Stimulated activated memory B cell treated with anti-CD40 and anti-IgM and Interleukin-4, amounts not matched to agents 10 μg/mL and 1 μg/mL and 100 μg/mL, for 72 hours (primary cell): Measurements from ENCODE around the gene CRTAC1.

Source experiments
- ATAC-seq: fragments of 150-1000 bp; cut with Tn5 transposase; 2 replicates; pipeline ENCODE4 v1.10.0; 2021
- H3K27ac Mint-ChIP-seq: one replicate; pipeline ENCODE4 v1.8.0; 2022; ENCODE audit warnings: mild to moderate bottlenecking, mixed read lengths
- H3K27me3 Mint-ChIP-seq: one replicate; pipeline ENCODE4 v1.8.0; 2022; ENCODE audit warnings: mixed read lengths
- H3K36me3 Mint-ChIP-seq: one replicate; pipeline ENCODE4 v1.8.0; 2022; ENCODE audit warnings: mixed read lengths
- H3K4me1 Mint-ChIP-seq: one replicate; pipeline ENCODE4 v1.8.0; 2022; ENCODE audit warnings: mixed read lengths
- H3K4me3 Mint-ChIP-seq: one replicate; pipeline ENCODE4 v1.8.0; 2022; ENCODE audit warnings: mild to moderate bottlenecking, moderate library complexity, mixed read lengths
- H3K9me3 Mint-ChIP-seq: one replicate; pipeline ENCODE4 v1.8.0; 2022; ENCODE audit warnings: mixed read lengths

Gene CRTAC1

DNA sequence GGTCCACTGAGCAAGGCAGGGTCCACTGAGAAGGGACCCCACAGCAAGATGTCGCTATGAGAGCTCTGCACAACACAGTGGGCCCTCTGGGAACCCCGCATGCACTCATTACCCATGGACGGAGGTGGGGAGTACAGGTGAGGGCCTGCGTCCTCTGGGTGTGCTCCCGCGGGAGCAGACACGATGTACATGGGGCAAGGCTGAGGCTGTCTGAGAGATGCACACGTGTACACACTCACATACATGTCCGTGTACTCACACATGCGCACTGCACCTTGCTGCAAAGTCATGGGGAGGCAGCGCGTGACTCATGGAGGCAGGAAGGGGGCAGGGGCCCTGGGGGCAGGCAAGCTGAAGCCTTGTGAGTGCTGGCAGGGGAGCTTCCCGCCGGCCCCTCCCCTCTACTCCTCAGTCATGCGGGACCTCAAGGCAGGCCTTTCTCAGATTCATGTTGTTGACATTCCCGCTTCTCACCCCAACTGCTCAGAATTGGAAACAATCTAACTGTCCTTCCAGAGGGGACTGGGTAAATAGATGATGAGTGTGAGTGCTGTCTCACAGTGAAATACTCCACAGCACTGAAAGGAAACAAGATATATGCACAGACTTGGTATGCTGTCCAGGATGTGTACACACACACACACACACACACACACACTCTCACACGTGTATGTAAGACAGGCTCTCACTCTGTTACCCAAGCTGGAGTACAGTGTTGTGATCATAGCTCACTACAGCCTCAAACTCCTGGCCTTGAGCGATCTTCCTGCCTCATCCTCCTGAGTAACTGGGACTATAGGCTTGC is 140.8 kb downstream of the CRTAC1 start:
- Mint-ChIP-seq H3K9me3 (no peaks in the 10 kb centered on the region), H3K4me1 (no peaks in the 10 kb centered on the region), H3K36me3 (no peaks in the 10 kb centered on the region), H3K27ac (no peak overlapping the region), H3K4me3 (no peak overlapping the region), H3K27me3 (peaks cover 24% of the 10 kb centered on the region)
- no peak for ATAC-seq

DNA sequence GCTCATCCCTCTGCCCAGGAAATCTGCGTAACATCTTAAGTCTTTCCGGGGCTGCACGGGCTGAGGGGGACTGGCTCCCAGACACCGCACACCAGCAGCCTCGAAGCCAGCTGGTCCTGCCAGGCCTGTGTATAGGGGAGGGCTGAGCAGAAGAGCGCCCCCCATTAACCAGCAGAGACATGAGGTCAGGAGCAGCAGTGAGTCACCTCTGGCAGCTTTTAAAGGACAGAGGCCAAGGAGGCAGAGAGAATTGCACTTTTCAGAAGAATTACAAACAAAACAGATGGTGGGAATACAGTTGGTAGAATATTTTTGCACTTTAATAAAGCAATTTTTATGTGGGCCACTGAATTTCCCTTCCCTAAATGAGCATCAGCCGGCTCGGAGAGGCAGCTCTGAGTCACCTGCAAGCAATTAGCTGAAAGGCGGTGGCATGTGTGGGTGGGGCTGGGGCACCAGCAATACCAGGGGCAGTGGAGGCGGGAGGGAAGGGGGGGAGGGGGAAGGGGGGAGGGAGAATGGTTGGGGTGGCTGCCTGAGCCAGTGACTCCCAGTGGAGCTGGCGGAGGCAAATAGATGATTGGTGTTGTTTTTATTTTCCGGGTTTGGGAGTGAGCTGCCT is 141.7 kb downstream of the CRTAC1 start:
- no peak overlapping the region for H3K4me3 Mint-ChIP-seq
- no peaks in the 10 kb centered on the region for H3K4me1 Mint-ChIP-seq
- H3K9me3 Mint-ChIP-seq = no peaks in the 10 kb centered on the region
- H3K27me3 Mint-ChIP-seq = peaks cover 24% of the 10 kb centered on the region
- no peaks in the 10 kb centered on the region for H3K36me3 Mint-ChIP-seq
- no peak overlapping the region for H3K27ac Mint-ChIP-seq
- no peak for ATAC-seq

DNA sequence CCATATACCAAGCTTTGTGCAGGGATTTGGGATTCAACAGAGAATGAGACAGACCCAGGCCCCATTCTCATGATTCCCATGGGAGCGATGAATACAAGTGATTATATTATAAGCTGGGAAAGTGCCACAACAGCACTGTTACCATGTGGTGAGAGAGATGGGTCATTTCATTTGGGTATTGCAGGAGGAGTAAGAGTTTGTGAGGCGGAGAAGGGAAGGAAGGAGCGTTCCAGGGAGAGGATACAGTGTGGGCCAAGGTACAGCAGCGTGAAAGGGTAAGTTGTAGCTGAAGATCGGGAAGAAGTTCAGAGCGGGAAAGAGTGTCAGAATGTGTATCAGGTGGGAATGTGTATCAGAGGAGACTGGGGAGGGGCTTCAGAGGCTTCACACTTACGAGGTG is 142.3 kb downstream of the CRTAC1 start:
- Mint-ChIP-seq H3K27me3 (peaks cover 24% of the 10 kb centered on the region), H3K4me3 (no peak overlapping the region), H3K4me1 (no peaks in the 10 kb centered on the region), H3K9me3 (no peaks in the 10 kb centered on the region), H3K36me3 (no peaks in the 10 kb centered on the region), H3K27ac (no peak overlapping the region)
- ATAC-seq = no peak

DNA sequence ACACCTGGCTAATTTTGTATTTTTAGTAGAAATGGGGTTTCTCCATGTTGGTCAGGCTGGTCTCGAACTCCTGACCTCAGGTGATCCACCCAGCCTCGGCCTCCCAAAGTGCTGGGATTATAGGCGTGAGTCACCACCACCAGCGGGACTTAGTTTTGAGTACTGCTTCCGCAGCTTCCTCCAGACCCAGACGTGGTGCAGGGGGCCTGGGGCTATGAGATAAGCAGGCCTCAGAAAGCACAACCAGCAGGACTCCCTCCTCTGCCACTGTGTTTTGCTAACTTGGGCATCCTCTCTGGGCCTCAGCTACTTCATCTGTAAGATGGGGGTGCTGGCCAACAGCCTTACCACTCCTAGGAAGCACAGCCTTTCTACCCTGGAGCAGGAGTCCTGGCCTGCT is 143.0 kb downstream of the CRTAC1 start:
- no peaks in the 10 kb centered on the region for H3K36me3 Mint-ChIP-seq
- H3K4me3 Mint-ChIP-seq = no peak overlapping the region
- no peak overlapping the region for H3K27ac Mint-ChIP-seq
- ATAC-seq = no peak
- H3K27me3 Mint-ChIP-seq = peaks cover 28% of the 10 kb centered on the region
- H3K4me1 Mint-ChIP-seq = no peaks in the 10 kb centered on the region
- H3K9me3 Mint-ChIP-seq = no peaks in the 10 kb centered on the region

DNA sequence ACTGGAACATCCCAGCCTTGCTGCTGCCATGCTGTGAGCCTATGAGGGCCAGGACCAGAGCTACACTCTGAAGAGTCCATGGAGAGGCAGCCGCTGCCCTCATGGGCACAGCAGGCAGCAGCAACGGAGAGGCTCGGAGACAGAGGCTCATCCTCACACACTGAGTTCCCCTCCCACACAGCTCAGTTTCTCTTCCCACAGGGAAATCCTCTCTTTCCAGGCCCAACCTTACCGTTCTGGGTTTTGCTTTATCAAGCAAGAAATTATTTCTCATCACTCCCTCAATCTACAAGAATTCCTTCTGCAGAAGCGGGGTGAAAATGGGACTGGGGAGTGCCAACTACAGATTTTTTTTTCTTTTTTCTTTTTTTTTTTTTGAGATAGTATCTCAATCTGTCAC is 144.1 kb downstream of the CRTAC1 start:
- H3K36me3 Mint-ChIP-seq = no peaks in the 10 kb centered on the region
- no peaks in the 10 kb centered on the region for H3K9me3 Mint-ChIP-seq
- ATAC-seq = no peak

DNA sequence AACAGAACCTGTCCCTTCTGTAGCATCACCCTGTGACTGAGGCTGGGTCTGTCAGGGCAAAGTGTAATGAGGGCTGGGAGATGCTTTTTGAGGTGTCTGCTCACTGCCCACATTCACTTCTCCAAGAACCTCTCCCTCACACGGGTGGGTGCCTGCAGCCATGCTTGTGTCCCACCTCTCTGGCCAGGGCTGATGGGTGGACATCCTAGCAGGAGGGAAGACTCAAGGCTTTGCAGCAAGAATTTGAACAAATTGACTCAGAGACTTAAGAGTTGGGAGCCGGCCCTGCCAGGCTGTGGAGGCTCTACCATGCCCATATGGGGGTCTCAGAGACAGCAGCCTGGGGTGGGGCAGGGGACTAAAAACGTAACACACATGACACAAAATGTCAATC is 147.3 kb downstream of the CRTAC1 start:
- H3K27ac Mint-ChIP-seq = no peak overlapping the region
- peaks cover 29% of the 10 kb centered on the region for H3K27me3 Mint-ChIP-seq
- H3K4me1 Mint-ChIP-seq = no peaks in the 10 kb centered on the region
- H3K36me3 Mint-ChIP-seq = no peaks in the 10 kb centered on the region
- H3K9me3 Mint-ChIP-seq = no peaks in the 10 kb centered on the region
- no peak overlapping the region for H3K4me3 Mint-ChIP-seq
- no peak for ATAC-seq

More for the DNA sequence above, 144.1 kb downstream of the CRTAC1 start:
- Mint-ChIP-seq H3K27ac (no peak overlapping the region), H3K4me1 (no peaks in the 10 kb centered on the region), H3K4me3 (no peak overlapping the region), H3K27me3 (peaks cover 32% of the 10 kb centered on the region)

DNA sequence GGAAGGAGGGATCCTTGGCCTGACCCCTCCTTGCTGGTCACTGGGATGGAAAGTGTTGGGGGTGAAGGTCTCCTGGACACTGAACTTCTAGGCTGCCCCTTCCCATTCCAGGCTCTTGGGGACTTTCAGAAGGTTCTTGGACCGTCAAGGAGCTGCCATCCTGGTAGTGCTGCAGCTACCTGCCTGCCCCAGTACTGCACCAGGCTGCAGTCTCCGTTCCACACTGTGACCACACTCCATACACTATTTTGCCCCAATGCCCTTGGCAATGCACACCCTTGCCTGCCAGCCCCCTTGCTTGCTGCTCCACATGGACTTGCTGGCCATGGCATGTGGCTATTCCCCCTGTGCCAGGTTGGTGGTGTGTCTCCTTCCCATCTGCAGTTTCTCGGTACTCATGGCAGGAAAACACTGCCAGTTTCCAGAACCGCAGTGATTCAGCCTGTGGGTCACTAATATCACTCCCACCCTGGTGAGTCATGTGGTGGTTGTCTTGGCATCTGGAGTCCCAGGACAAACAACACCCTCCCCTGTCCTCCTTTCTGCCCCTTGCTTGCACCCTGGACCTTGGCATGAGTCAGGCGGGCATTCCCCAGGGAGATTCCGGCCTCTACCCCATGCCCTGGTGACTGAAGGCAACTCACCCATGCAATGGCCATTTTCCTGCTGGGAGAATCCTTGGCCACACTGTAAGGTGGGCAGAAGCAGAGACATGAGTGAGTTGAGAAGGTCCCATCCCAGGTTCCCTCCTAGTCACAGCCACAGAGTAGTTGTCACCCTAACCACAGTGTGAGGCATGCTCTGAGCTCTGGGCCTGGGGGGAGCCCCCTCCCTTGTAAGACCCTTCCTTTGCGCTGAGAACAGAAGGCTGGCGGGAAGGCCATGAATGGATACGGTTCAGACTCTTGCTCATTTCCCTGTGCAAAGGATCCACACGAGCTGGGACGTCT is 148.0 kb downstream of the CRTAC1 start:
- Mint-ChIP-seq H3K9me3 (no peaks in the 10 kb centered on the region), H3K36me3 (no peaks in the 10 kb centered on the region), H3K4me1 (no peaks in the 10 kb centered on the region), H3K27me3 (peaks cover 25% of the 10 kb centered on the region), H3K27ac (no peak overlapping the region), H3K4me3 (no peak overlapping the region)
- no peak for ATAC-seq

DNA sequence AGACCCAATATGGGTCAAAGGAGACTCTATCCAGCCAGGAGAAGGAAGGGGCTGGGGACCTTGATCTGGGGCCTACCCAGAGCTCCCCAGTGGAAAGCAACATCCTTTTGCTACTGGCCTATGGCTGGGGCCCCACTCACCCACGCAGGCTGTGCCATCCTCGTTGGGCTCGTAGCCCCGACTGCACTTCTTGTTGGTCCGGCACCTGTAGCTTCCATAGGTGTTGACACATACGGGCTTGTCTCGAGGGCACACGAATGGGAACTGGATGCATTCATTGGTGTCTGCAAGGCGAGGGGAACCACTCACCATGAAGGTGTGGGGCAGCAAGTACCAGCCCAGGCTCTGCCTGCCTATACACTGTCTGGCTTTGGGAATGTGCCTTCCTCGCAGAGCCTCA is 150.3 kb downstream of the CRTAC1 start:
- no peaks in the 10 kb centered on the region for H3K4me1 Mint-ChIP-seq
- H3K9me3 Mint-ChIP-seq = no peaks in the 10 kb centered on the region
- no peak overlapping the region for H3K27ac Mint-ChIP-seq
- no peak for ATAC-seq
- no peaks in the 10 kb centered on the region for H3K36me3 Mint-ChIP-seq
- no peak overlapping the region for H3K4me3 Mint-ChIP-seq
- H3K27me3 Mint-ChIP-seq = peaks cover 32% of the 10 kb centered on the region

DNA sequence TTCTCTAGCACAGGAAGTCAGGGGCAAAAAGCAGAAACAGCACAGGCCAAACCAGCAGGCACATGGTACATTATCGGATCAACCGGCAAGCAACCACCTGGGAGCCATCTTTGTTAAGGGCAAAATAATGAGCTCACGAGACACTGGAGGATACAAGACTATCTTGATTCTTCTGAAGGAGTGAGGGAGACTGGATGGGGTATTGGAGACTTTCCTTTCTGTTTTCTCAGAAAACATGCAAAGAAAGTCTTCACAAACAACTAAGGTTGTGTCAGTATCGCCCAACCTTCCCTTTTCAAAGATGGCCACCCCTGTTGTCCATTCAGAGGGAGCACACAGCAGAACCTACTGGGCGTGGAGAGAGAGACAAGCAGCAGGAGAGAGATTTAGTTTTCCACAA is 151.2 kb downstream of the CRTAC1 start:
- no peaks in the 10 kb centered on the region for H3K9me3 Mint-ChIP-seq
- no peaks in the 10 kb centered on the region for H3K4me1 Mint-ChIP-seq
- no peak overlapping the region for H3K4me3 Mint-ChIP-seq
- no peaks in the 10 kb centered on the region for H3K36me3 Mint-ChIP-seq
- peaks cover 39% of the 10 kb centered on the region for H3K27me3 Mint-ChIP-seq
- H3K27ac Mint-ChIP-seq = no peak overlapping the region
- ATAC-seq = no peak

DNA sequence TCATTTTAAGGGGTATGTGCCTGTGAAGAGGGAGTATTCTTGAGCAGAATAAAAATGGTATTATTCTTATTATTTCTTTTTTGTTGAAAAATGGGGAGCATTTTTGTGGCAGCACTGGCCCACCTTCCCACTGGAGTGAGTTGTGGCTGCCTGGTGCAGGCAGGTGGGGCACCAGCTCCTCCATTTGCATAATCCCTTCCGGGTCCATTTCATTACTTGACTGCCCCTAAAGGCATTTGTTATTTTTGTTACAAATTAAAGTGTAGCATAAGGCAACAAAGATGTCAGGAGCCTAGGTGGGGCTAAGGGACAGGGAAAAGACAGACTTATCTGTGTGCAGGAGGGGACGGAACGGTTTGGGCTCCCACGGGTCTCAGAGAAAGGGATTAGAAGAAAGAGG is 154.0 kb downstream of the CRTAC1 start:
- no peak overlapping the region for H3K27ac Mint-ChIP-seq
- no peaks in the 10 kb centered on the region for H3K9me3 Mint-ChIP-seq
- ATAC-seq = no peak
- no peaks in the 10 kb centered on the region for H3K4me1 Mint-ChIP-seq
- H3K27me3 Mint-ChIP-seq = peaks cover 33% of the 10 kb centered on the region
- no peak overlapping the region for H3K4me3 Mint-ChIP-seq
- H3K36me3 Mint-ChIP-seq = no peaks in the 10 kb centered on the region

DNA sequence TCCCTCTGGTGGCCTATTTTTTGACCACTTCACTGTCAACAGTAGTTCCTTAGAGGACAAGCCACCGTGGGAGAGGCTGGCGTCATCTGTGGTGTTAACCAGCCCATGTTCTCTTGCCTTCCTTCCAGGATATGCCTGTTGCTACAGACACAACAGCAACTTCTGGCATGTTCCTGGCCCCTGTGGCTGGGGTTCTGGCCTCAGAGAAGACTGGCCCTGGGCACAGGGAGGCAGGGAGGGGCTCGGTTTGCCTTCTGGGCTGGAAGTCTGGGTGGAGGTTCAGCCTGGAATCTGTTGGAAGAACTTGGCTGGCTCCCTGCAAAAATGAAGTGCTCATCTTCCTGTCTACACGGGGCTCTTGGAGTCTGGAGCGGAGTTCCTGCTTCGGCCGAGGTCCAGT is 155.0 kb downstream of the CRTAC1 start:
- Mint-ChIP-seq H3K27ac (no peak overlapping the region), H3K4me1 (no peaks in the 10 kb centered on the region), H3K27me3 (peaks cover 24% of the 10 kb centered on the region), H3K9me3 (no peaks in the 10 kb centered on the region), H3K36me3 (no peaks in the 10 kb centered on the region), H3K4me3 (no peak overlapping the region)
- no peak for ATAC-seq

DNA sequence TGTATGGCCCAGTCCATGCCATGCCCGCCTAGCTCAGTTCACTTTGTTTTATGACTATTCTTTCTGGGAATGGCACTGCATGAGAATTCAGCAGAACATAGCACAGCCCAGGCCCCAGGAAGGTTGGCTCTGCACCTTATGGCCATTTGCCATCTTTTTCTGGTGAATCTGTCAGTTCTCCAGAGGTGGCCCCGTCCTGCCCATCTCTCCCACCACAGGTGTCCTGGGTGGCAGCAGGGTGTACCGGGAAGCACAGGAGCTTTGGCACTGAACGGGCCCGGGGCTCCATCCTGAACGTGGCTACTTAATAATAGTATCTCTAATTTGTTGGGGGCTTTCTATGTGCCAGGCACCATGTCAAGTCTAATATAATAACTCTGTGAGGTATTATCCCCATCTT is 156.1 kb downstream of the CRTAC1 start:
- Mint-ChIP-seq H3K9me3 (no peaks in the 10 kb centered on the region), H3K4me1 (peaks cover 4% of the 10 kb centered on the region), H3K4me3 (no peak overlapping the region), H3K27me3 (peaks cover 31% of the 10 kb centered on the region), H3K27ac (no peak overlapping the region), H3K36me3 (no peaks in the 10 kb centered on the region)
- ATAC-seq = no peak

DNA sequence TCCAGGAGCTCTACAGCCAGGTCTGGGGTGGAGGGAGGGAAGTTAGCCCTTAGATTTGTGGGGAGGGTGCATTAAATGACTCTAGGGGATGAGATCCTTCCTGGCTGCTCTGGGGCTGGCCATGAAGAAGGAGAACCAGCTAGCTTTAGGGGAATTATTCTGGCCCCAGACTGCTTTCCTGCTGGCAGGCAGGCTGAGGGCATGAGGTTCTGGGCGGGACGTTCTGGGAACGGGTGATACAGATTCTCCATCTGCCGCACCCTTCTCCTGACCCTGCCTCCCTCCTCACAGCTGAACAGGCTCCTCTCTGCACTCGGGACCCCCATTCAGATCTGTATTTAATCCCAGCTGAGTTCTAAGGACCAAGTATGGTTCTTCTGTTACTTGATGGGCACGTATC is 156.9 kb downstream of the CRTAC1 start:
- ATAC-seq = no peak
- Mint-ChIP-seq H3K27me3 (peaks cover 31% of the 10 kb centered on the region), H3K4me1 (peaks cover 8% of the 10 kb centered on the region), H3K9me3 (no peaks in the 10 kb centered on the region), H3K27ac (no peak overlapping the region), H3K4me3 (no peak overlapping the region), H3K36me3 (no peaks in the 10 kb centered on the region)

DNA sequence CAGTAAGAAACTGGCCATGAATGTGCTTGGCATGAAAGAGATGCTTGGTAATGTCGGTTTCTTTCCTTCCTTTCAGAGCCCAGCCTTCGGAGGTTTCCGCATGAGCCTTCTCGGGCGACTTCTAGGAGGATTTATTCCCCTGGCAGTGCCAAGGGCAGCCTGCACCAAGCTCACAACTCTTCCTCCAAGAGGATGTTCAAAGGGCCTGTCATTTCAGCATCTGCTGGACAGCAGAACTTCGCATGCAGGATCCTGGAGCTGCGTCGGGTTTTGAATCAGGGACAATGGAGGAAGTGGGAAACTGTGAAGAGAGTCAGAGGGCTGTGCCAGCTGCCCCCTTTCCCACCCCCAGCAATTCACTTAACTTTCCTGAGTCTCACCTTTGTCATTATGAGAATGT is 159.4 kb downstream of the CRTAC1 start:
- H3K27ac Mint-ChIP-seq = no peak overlapping the region
- H3K27me3 Mint-ChIP-seq = peaks cover 42% of the 10 kb centered on the region
- H3K4me3 Mint-ChIP-seq = no peak overlapping the region
- peaks cover 8% of the 10 kb centered on the region for H3K4me1 Mint-ChIP-seq
- no peaks in the 10 kb centered on the region for H3K36me3 Mint-ChIP-seq
- H3K9me3 Mint-ChIP-seq = no peaks in the 10 kb centered on the region
- no peak for ATAC-seq
